Measurements from ENCODE around the gene ORAI3. TPM values are rescaled to one million over a fixed set of nuclear protein-coding genes. Genes with fewer than 3 reads are reported as not detected.

Gene ORAI3
- total RNA-seq, 4 donors from 2014 or later = 15.5 to 42.6 (median 33.9) TPM

GRCh38 chr16:30964574-30965226 lies 15.8 kb downstream of the ORAI3 start:
- ATAC-seq (ENCODE audit: low FRiP score) = no peak
- TF ChIP-seq, protein P1, sequence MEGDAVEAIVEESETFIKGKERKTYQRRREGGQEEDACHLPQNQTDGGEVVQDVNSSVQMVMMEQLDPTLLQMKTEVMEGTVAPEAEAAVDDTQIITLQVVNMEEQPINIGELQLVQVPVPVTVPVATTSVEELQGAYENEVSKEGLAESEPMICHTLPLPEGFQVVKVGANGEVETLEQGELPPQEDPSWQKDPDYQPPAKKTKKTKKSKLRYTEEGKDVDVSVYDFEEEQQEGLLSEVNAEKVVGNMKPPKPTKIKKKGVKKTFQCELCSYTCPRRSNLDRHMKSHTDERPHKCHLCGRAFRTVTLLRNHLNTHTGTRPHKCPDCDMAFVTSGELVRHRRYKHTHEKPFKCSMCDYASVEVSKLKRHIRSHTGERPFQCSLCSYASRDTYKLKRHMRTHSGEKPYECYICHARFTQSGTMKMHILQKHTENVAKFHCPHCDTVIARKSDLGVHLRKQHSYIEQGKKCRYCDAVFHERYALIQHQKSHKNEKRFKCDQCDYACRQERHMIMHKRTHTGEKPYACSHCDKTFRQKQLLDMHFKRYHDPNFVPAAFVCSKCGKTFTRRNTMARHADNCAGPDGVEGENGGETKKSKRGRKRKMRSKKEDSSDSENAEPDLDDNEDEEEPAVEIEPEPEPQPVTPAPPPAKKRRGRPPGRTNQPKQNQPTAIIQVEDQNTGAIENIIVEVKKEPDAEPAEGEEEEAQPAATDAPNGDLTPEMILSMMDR (IDR thresholded peaks at IDR 0.05) = no peak
- DNase-seq (ENCODE audit: low spot score) = no peak

DNA sequence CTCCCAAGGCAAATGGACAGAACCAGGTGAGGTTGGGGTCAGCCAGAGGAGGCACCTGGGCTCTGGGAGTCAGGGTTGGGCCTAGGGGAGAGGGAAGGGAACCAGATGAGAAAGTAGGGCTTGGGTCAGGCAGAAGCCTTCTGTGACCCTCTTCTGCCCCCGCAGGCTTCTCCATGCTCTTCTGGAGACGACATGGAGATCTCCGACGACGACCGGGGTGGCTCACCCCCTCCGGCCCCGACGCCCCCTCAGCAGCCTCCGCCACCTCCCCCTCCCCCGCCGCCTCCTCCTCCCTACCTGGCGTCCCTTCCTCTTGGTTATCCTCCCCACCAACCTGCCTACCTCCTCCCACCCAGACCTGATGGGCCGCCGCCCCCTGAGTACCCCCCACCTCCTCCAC lies 16.6 kb downstream of the ORAI3 start:
- no peak for ATAC-seq (ENCODE audit: low FRiP score)
- DNase-seq (ENCODE audit: low spot score) = no peak
- TF ChIP-seq, protein P1 (IDR thresholded peaks at IDR 0.05) = no peak

GRCh38 chr16:30966033-30966619 lies 17.3 kb downstream of the ORAI3 start:
- TF ChIP-seq, protein P1 (IDR thresholded peaks at IDR 0.05) = no peak
- DNase-seq (ENCODE audit: low spot score) (no peak), ATAC-seq (ENCODE audit: low FRiP score) (no peak)

GRCh38 chr16:30967795-30968194 lies 18.9 kb downstream of the ORAI3 start:
- ATAC-seq (ENCODE audit: low FRiP score) (no peak), DNase-seq (ENCODE audit: low spot score) (no peak)
- TF ChIP-seq, protein P1 (IDR thresholded peaks at IDR 0.05) = no peak

DNA sequence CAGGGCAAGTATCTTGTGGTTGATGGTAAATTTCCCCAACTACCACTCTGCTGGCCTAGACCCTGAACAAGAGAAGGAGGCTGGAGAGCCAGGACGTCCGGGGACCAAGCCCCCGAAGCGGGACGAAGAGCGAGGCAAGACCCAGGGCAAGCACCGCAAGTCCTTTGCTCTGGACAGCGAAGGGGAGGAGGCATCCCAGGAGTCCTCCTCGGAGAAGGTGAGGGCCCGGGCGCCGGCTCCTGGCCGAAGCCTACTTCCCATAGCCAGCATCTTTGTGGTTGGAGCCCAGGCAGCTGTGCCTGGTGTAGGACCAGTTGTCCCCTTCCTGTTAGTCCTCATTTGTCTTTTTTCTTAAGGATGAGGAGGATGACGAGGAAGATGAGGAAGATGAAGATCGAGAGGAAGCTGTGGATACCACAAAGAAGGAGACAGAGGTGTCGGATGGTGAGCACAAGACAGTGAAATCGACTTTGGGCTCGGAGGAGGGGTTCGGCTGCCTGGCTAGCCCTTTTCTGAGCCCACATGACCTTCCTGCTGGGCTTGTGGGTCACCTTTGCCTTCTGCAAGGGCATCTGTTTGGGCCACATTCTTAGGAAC lies 20.5 kb downstream of the ORAI3 start:
- TF ChIP-seq, protein P1 (IDR thresholded peaks at IDR 0.05) = no peak
- DNase-seq (ENCODE audit: low spot score) (no peak), ATAC-seq (ENCODE audit: low FRiP score) (no peak)

DNA sequence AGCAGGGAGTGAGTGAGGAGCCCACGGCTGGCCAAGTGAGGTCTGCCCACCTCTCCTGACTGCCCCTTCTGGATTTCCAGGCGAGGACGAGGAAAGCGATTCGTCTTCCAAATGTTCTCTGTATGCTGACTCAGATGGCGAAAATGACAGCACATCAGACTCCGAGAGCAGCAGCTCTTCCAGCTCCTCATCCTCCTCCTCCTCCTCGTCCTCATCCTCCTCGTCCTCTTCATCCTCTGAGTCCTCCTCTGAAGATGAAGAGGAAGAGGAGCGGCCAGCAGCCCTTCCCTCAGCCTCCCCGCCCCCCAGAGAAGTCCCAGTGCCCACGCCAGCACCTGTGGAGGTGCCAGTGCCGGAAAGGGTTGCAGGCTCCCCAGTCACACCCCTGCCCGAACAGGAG lies 22.4 kb downstream of the ORAI3 start:
- TF ChIP-seq, protein P1 (IDR thresholded peaks at IDR 0.05) = no peak
- ATAC-seq (ENCODE audit: low FRiP score) (no peak), DNase-seq (ENCODE audit: low spot score) (no peak)

DNA sequence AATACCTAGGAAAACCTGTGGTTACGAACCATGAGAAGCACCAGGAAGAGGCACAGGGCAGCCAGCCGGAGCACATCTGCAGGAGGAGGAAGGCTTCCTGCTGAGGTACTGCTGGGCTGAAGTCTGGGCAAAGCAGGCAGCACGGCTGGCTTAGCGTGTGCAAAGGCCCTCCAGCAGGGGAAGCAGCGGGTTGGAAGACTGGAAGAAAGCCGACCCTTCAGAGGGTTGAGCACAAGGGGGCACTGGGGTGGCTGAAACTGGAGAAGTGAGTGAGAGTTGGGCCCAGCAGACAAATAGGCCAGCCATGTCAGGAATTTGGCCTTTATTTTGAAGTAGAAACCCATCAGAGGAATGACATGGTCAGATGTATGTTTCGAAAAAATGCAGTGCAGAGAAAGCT lies 24.0 kb downstream of the ORAI3 start:
- TF ChIP-seq, protein P1 (IDR thresholded peaks at IDR 0.05) = no peak
- ATAC-seq (ENCODE audit: low FRiP score) (no peak), DNase-seq (ENCODE audit: low spot score) (no peak)
